ENCODE results near the gene THSD7B. TPM values are rescaled to one million over a fixed set of nuclear protein-coding genes. Genes with fewer than 3 reads are reported as not detected.

The THSD7B gene
- total RNA-seq, 1 donor from 2014 or later: 0.19 TPM

DNA sequence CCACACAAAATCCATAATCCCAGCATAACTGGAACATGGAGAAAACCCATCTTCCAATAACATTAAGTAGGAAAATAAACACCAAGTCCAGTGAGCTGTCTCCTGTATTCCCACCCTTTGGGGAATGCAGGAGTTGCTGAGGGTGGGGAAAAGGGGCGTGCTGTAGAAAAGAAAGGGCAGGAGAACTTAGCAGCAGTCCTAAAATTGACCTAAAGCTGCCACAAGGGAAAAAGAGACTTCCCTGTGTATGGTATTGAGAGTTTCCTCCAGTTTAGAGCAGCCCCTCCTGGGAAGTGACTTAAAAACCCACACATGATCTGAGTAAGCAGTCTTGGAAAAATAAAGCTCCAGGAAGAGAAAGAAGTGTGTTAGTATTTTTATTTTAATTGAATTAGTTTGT, 428.8 kb downstream of the THSD7B start:
- Mint-ChIP-seq H3K27ac (ENCODE audit: unreplicated experiment) (no peak overlapping the region), H3K27me3 (ENCODE audit: low read depth) (peaks cover 11% of the 10 kb centered on the region), H3K4me3 (no peak overlapping the region), H3K9me3 (no peaks in the 10 kb centered on the region), H3K36me3 (ENCODE audit: low read depth) (no peaks in the 10 kb centered on the region), H3K4me1 (no peaks in the 10 kb centered on the region)
- TF ChIP-seq CTCF (conservative IDR thresholded peaks at IDR 0.05): no peak
- no peak for DNase-seq (ENCODE audit: low read depth, low spot score)

- Mint-ChIP-seq H3K4me3 (no peak overlapping the region), H3K27ac (ENCODE audit: unreplicated experiment) (no peak overlapping the region), H3K27me3 (ENCODE audit: low read depth) (peaks cover 26% of the 10 kb centered on the region), H3K36me3 (ENCODE audit: low read depth) (no peaks in the 10 kb centered on the region), H3K9me3 (no peaks in the 10 kb centered on the region), H3K4me1 (no peaks in the 10 kb centered on the region)
- no peak for DNase-seq (ENCODE audit: low read depth, low spot score)
- TF ChIP-seq CTCF (conservative IDR thresholded peaks at IDR 0.05): no peak
These were observed 434.4 kb downstream of the THSD7B start for GRCh38 chr2:137199751-137200150.

GRCh38 chr2:137202318-137202717, 437.0 kb downstream of the THSD7B start:
- H3K27ac Mint-ChIP-seq (ENCODE audit: unreplicated experiment): no peak overlapping the region
- no peaks in the 10 kb centered on the region for H3K4me1 Mint-ChIP-seq
- TF ChIP-seq CTCF (conservative IDR thresholded peaks at IDR 0.05): no peak
- peaks cover 23% of the 10 kb centered on the region for H3K27me3 Mint-ChIP-seq (ENCODE audit: low read depth)
- H3K9me3 Mint-ChIP-seq: no peaks in the 10 kb centered on the region
- no peak overlapping the region for H3K4me3 Mint-ChIP-seq
- H3K36me3 Mint-ChIP-seq (ENCODE audit: low read depth): no peaks in the 10 kb centered on the region
- DNase-seq (ENCODE audit: low read depth, low spot score): no peak

DNA sequence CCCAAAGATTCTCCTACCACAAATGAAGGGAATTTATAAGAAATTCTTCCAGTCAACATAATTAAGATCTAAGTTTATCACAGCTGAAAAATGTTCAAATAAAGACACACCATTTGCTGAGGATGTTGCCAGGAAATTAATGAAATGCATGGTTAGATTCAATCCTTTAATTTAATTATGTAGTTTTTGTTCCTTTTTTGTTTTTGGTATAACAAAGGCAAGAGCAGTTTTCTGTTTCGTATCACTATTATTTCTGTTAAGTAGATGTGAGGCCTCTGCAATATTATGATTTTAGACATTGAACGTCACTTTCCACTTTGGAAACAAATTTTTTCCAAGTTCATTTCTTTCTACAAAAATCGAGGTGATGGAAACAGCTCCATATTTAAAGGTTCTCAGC, 440.0 kb downstream of the THSD7B start:
- Mint-ChIP-seq H3K4me1 (no peaks in the 10 kb centered on the region), H3K36me3 (ENCODE audit: low read depth) (no peaks in the 10 kb centered on the region), H3K27ac (ENCODE audit: unreplicated experiment) (no peak overlapping the region), H3K9me3 (no peaks in the 10 kb centered on the region), H3K27me3 (ENCODE audit: low read depth) (peaks cover 16% of the 10 kb centered on the region), H3K4me3 (no peak overlapping the region)
- TF ChIP-seq CTCF (conservative IDR thresholded peaks at IDR 0.05): no peak
- DNase-seq (ENCODE audit: low read depth, low spot score): no peak

DNA sequence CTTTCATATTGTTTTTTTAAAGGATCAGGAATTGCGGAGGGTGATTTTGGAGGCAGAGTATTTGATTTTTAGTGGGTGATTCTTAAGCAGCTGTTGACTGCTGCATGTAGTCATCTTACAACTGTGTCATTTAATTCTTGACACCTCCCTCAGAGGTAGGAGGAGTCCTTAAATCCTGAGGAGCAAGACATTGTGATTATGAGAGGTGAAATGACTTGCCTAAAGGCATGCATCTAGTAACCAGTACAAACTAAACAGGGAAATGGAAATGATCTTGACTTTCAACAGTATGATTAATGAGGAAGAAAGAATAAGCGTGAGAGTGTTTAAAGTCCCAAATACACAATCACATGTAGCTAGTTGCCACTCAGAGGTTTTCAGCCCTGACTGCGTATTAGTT, 440.7 kb downstream of the THSD7B start:
- H3K9me3 Mint-ChIP-seq: no peaks in the 10 kb centered on the region
- H3K4me3 Mint-ChIP-seq: no peak overlapping the region
- no peak for TF ChIP-seq CTCF (conservative IDR thresholded peaks at IDR 0.05)
- no peak for DNase-seq (ENCODE audit: low read depth, low spot score)
- H3K27ac Mint-ChIP-seq (ENCODE audit: unreplicated experiment): no peak overlapping the region
- no peaks in the 10 kb centered on the region for H3K36me3 Mint-ChIP-seq (ENCODE audit: low read depth)
- H3K4me1 Mint-ChIP-seq: no peaks in the 10 kb centered on the region
- peaks cover 16% of the 10 kb centered on the region for H3K27me3 Mint-ChIP-seq (ENCODE audit: low read depth)

GRCh38 chr2:137207030-137207429, 441.7 kb downstream of the THSD7B start:
- TF ChIP-seq CTCF (conservative IDR thresholded peaks at IDR 0.05): no peak
- no peak overlapping the region for H3K27ac Mint-ChIP-seq (ENCODE audit: unreplicated experiment)
- no peaks in the 10 kb centered on the region for H3K36me3 Mint-ChIP-seq (ENCODE audit: low read depth)
- peaks cover 12% of the 10 kb centered on the region for H3K27me3 Mint-ChIP-seq (ENCODE audit: low read depth)
- no peaks in the 10 kb centered on the region for H3K9me3 Mint-ChIP-seq
- no peak for DNase-seq (ENCODE audit: low read depth, low spot score)
- H3K4me1 Mint-ChIP-seq: no peaks in the 10 kb centered on the region
- H3K4me3 Mint-ChIP-seq: no peak overlapping the region

Measured in neural crest cell (in vitro differentiated cells).